ENCODE data around the gene PCSK5. TPM values are rescaled to one million over a fixed set of nuclear protein-coding genes. Genes with fewer than 3 reads are reported as not detected.
A peak's percentile ranks its signal among the peaks of the same experiment; 100 is the strongest.

Gene PCSK5
- total RNA-seq, 1 experiment from 2014 or later = 6.9 TPM

GRCh38 chr9:75903785-75904360 lies 13.4 kb downstream of the PCSK5 start:
- DNase-seq (ENCODE audit: low read depth, low spot score) (peak; percentile 48), ATAC-seq (no peak)
- Histone ChIP-seq H3K9me3 (ENCODE audit: control insufficient read depth in 1 of 2, insufficient read depth in 1 of 2, low read depth in 1 of 2, low read length in 2 of 2) (no peaks in the 10 kb centered on the region), H3K4me3 (replicated peaks in 1 of 2; ENCODE audit: low read depth in 1 of 2, low read length in 2 of 2) (no peak overlapping the region), H3K9me2 (ENCODE audit: insufficient read depth) (no peaks in the 10 kb centered on the region), H4K20me1 (ENCODE audit: insufficient read depth) (no peaks in the 10 kb centered on the region), H2AFZ (ENCODE audit: low read depth, low read length, poor library complexity, severe bottlenecking) (no peak overlapping the region), H3K79me2 (ENCODE audit: insufficient read depth, low read length) (no peaks in the 10 kb centered on the region), H3K27me3 (ENCODE audit: insufficient read depth, low read length) (no peaks in the 10 kb centered on the region), H3K4me2 (ENCODE audit: low read length) (peak overlapping the region; percentile 44; the same call in 1 of the 2 replicates), H3K9ac (ENCODE audit: low read length) (no peak overlapping the region), H3K4me1 (ENCODE audit: control insufficient read depth in 1 of 2, insufficient read depth in 2 of 2, low read length in 2 of 2) (peaks cover 0 to 13% of the 10 kb centered on the region in 2 experiments; a peak in 2 of 4 replicates), H3K36me3 (ENCODE audit: control insufficient read depth in 1 of 2, insufficient read depth in 2 of 2, low read length in 2 of 2) (no peaks in the 10 kb centered on the region), H3K27ac (ENCODE audit: low read depth, low read length) (no peak overlapping the region)
- TF ChIP-seq SIN3A (IDR thresholded peaks at IDR 0.05; ENCODE audit: low read depth) (no peak), POLR2A (IDR thresholded peaks at IDR 0.05; ENCODE audit: borderline replicate concordance, extremely low read depth, insufficient read depth, insufficient read length) (no peak), FOSL1 (IDR thresholded peaks at IDR 0.05; ENCODE audit: low read depth) (peak; percentile 45), JUND (IDR thresholded peaks at IDR 0.05) (peak; percentile 48)
- TF ChIP-seq, protein P1, sequence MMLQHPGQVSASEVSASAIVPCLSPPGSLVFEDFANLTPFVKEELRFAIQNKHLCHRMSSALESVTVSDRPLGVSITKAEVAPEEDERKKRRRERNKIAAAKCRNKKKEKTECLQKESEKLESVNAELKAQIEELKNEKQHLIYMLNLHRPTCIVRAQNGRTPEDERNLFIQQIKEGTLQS (IDR thresholded peaks at IDR 0.05) = 0 out of 2 replicates have a peak, but pooled peaks have one; percentile 48
- no TSS peak for BruUV-seq (replicated peaks)
- ChIA-PET CTCF (interaction anchor here (1.1 kb wide), 1 partner anchor 76 kb away, joined by 3 read pairs; no protein-coding TSS in a partner anchor), POLR2A (no interaction called here), RAD21 (ENCODE audit: low non-redundant PET in 1 of 2, low total read pairs in 2 of 2, uncharacterized antibody in 2 of 2, unreplicated experiment in 2 of 2) (no interaction called here)
- intact Hi-C loops (cut with micrococcal nuclease) = no loop called here

DNA sequence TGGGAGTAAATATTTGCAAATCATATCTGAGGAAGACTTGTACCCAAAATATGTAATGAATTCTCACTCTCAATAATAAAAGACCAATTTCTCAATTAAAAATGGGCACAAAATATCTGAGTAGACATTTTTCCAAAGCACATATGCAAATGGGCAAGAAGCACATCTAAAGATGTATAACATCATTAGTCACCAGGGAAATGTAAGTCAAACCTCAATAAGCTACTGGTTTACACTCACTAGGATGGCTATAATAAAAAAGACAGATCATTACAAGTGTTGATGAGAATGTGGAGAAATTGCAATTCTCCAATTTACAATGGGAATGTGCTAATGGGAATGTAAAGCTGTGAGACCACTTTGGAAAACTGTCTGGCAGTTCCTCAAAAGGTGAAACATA lies 13.9 kb downstream of the PCSK5 start:
- H3K4me2 ChIP-seq (ENCODE audit: low read length) = peak overlapping the region; percentile 44; the same call in 1 of the 2 replicates
- DNase-seq (ENCODE audit: low read depth, low spot score) = no peak
- no peak overlapping the region for H3K27ac ChIP-seq (ENCODE audit: low read depth, low read length)
- BruUV-seq (replicated peaks) = no TSS peak
- H3K79me2 ChIP-seq (ENCODE audit: insufficient read depth, low read length) = no peaks in the 10 kb centered on the region
- H4K20me1 ChIP-seq (ENCODE audit: insufficient read depth) = no peaks in the 10 kb centered on the region
- H2AFZ ChIP-seq (ENCODE audit: low read depth, low read length, poor library complexity, severe bottlenecking) = no peak overlapping the region
- peaks cover 0 to 14% of the 10 kb centered on the region in 2 experiments; a peak in 2 of 4 replicates for H3K4me1 ChIP-seq (ENCODE audit: control insufficient read depth in 1 of 2, insufficient read depth in 2 of 2, low read length in 2 of 2)
- RAD21 ChIA-PET (ENCODE audit: low non-redundant PET in 1 of 2, low total read pairs in 2 of 2, uncharacterized antibody in 2 of 2, unreplicated experiment in 2 of 2) = no interaction called here
- CTCF ChIA-PET = interaction anchor here (1.1 kb wide), 1 partner anchor 75 kb away, joined by 3 read pairs; no protein-coding TSS in a partner anchor
- intact Hi-C loops (cut with micrococcal nuclease) = no loop called here
- POLR2A ChIA-PET = no interaction called here
- no peaks in the 10 kb centered on the region for H3K27me3 ChIP-seq (ENCODE audit: insufficient read depth, low read length)
- H3K9ac ChIP-seq (ENCODE audit: low read length) = no peak overlapping the region
- no peaks in the 10 kb centered on the region for H3K36me3 ChIP-seq (ENCODE audit: control insufficient read depth in 1 of 2, insufficient read depth in 2 of 2, low read length in 2 of 2)
- H3K4me3 ChIP-seq (replicated peaks in 1 of 2; ENCODE audit: low read depth in 1 of 2, low read length in 2 of 2) = no peak overlapping the region
- ATAC-seq = no peak
- no peaks in the 10 kb centered on the region for H3K9me3 ChIP-seq (ENCODE audit: control insufficient read depth in 1 of 2, insufficient read depth in 1 of 2, low read depth in 1 of 2, low read length in 2 of 2)
- no peaks in the 10 kb centered on the region for H3K9me2 ChIP-seq (ENCODE audit: insufficient read depth)
- TF ChIP-seq, protein P1 (IDR thresholded peaks at IDR 0.05) = no peak
- TF ChIP-seq POLR2AphosphoS5 (IDR thresholded peaks at IDR 0.05; ENCODE audit: low read depth, low read length) = no peak
- TF ChIP-seq RAD21 (IDR thresholded peaks at IDR 0.05; ENCODE audit: low read depth) = no peak
- no peak for TF ChIP-seq SIN3A (IDR thresholded peaks at IDR 0.05; ENCODE audit: low read depth)
- no peak for TF ChIP-seq CBX3 (IDR thresholded peaks at IDR 0.05; ENCODE audit: low read depth)
- TF ChIP-seq EZH2 (IDR thresholded peaks at IDR 0.05) = no peak
- TF ChIP-seq, protein P2, sequence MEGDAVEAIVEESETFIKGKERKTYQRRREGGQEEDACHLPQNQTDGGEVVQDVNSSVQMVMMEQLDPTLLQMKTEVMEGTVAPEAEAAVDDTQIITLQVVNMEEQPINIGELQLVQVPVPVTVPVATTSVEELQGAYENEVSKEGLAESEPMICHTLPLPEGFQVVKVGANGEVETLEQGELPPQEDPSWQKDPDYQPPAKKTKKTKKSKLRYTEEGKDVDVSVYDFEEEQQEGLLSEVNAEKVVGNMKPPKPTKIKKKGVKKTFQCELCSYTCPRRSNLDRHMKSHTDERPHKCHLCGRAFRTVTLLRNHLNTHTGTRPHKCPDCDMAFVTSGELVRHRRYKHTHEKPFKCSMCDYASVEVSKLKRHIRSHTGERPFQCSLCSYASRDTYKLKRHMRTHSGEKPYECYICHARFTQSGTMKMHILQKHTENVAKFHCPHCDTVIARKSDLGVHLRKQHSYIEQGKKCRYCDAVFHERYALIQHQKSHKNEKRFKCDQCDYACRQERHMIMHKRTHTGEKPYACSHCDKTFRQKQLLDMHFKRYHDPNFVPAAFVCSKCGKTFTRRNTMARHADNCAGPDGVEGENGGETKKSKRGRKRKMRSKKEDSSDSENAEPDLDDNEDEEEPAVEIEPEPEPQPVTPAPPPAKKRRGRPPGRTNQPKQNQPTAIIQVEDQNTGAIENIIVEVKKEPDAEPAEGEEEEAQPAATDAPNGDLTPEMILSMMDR (IDR thresholded peaks at IDR 0.05 in 2 of 3, conservative IDR thresholded peaks at IDR 0.05 in 1 of 3; ENCODE audit: borderline replicate concordance in 1 of 3, insufficient read depth in 1 of 3, low read depth in 2 of 3, low read length in 2 of 3) = no peak
- TF ChIP-seq EZH2phosphoT487 (IDR thresholded peaks at IDR 0.05; ENCODE audit: borderline replicate concordance) = no peak
- TF ChIP-seq ZNF274 (IDR thresholded peaks at IDR 0.05; ENCODE audit: low read depth, low read length) = no peak
- no peak for TF ChIP-seq FOSL1 (IDR thresholded peaks at IDR 0.05; ENCODE audit: low read depth)
- TF ChIP-seq ZBTB33 (IDR thresholded peaks at IDR 0.05; ENCODE audit: extremely low read depth, insufficient replicate concordance, low read length) = no peak
- TF ChIP-seq EGR1 (IDR thresholded peaks at IDR 0.05; ENCODE audit: low read depth) = no peak
- no peak for TF ChIP-seq YY1 (IDR thresholded peaks at IDR 0.05; ENCODE audit: extremely low read depth, insufficient replicate concordance, low read depth, low read length)
- TF ChIP-seq POLR2A (IDR thresholded peaks at IDR 0.05; ENCODE audit: borderline replicate concordance, extremely low read depth, insufficient read depth, insufficient read length) = no peak
